Dermis blood vessel endothelial cell (primary cell): ENCODE results near the gene MAP4K4. TPM values are rescaled to one million over a fixed set of nuclear protein-coding genes. Genes with fewer than 3 reads are reported as not detected.
A peak's percentile ranks its signal among the peaks of the same experiment; 100 is the strongest.
"Not testable (repeated sequence)": the region's sequence is repeated elsewhere in the genome, so short reads cannot be mapped to it uniquely, and the experiment has no call there.

Experiments
- DNase-seq: peaks from one replicate; pipeline ENCODE4 v3.0.0; 2010
- total RNA-seq: library from RNA; depleted of rRNA; stranded (reverse); fragments of >200 nt; gene quantifications from 2 replicates; pipeline ENCODE4 v1.2.3, GENCODE V29; 2014

The MAP4K4 gene
- total RNA-seq, 1 donor from 2014 or later, result 192 TPM

GRCh38 chr2:101881131-101881530 is 183.6 kb downstream of the MAP4K4 start:
- peak; percentile 41 for DNase-seq

GRCh38 chr2:101882769-101883307 is 185.3 kb downstream of the MAP4K4 start:
- no peak for DNase-seq

- DNase-seq, result peak; percentile 70
Observed at GRCh38 chr2:101883860-101884259, 186.4 kb downstream of the MAP4K4 start.

DNA sequence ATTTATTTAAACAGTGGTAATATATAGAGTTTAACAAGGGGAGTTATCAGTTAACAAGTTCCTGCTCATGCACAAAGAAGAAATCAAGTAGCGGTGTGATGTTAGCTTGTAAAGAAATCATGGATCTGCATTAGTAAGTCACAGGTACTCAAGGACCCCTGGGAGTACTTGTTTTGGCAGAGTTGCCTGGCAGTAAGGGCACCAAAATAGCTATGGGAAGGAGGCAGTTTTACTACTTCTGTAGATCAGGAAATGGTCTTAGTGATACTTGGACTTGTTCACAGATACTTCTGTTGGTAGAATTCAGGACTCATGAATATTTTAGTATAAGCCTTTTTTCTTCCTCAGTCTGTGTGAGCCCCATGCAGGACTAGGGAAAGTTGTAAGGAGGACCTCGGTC is 186.9 kb downstream of the MAP4K4 start:
- no peak for DNase-seq

DNA sequence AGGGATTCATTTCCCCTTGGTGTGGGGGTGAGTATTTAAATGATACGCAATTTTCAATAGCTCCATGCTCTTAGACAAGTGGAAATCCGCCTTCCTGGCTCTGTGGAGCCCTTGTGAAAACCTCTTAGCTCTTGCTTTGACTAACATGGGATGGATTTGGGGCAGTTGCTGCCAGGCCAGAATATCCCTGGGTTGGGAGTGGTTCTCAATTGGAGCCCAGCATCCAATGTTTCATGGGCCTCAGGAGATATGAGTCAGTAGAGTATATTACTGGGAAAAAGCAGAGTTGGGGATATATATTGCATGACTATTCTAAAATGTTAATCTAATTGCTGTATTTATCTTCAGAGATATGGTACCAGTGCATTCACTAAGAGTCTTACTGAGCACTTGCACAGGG is 189.8 kb downstream of the MAP4K4 start:
- DNase-seq, result no peak

GRCh38 chr2:101889460-101890098 is 192.1 kb downstream of the MAP4K4 start:
- DNase-seq, result no peak

DNA sequence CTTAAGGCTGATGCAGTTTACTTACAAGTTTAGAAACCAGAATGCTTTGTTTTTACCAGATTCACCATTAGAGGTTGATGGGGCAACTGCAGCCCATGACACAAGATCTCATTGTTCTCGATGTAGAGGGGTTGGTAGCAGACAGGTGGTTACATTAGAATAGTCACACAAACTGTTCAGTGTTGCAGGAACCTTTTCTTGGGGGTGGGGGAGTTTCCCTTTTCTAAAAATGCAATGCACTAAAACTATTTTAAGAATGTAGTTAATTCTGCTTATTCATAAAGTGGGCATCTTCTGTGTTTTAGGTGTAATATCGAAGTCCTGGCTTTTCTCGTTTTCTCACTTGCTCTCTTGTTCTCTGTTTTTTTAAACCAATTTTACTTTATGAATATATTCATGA is 194.9 kb downstream of the MAP4K4 start:
- no peak for DNase-seq

DNA sequence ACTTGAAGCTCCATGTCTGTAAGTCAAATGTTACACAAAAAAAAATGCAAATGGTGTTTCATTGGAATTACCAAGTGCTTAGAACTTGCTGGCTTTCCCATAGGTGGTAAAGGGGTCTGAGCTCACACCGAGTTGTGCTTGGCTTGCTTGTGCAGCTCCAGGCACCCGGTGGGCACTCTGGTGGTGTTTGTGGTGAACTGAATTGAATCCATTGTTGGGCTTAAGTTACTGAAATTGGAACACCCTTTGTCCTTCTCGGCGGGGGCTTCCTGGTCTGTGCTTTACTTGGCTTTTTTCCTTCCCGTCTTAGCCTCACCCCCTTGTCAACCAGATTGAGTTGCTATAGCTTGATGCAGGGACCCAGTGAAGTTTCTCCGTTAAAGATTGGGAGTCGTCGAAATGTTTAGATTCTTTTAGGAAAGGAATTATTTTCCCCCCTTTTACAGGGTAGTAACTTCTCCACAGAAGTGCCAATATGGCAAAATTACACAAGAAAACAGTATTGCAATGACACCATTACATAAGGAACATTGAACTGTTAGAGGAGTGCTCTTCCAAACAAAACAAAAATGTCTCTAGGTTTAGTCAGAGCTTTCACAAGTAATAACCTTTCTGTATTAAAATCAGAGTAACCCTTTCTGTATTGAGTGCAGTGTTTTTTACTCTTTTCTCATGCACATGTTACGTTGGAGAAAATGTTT is 196.3 kb downstream of the MAP4K4 start:
- DNase-seq, result no peak

GRCh38 chr2:101895039-101895438 is 197.5 kb downstream of the MAP4K4 start:
- DNase-seq, result no peak

- no peak for DNase-seq
Observed at GRCh38 chr2:101895819-101896322, 198.4 kb downstream of the MAP4K4 start.

- no peak for DNase-seq
Observed at GRCh38 chr2:101897301-101897700, 199.8 kb downstream of the MAP4K4 start.

DNA sequence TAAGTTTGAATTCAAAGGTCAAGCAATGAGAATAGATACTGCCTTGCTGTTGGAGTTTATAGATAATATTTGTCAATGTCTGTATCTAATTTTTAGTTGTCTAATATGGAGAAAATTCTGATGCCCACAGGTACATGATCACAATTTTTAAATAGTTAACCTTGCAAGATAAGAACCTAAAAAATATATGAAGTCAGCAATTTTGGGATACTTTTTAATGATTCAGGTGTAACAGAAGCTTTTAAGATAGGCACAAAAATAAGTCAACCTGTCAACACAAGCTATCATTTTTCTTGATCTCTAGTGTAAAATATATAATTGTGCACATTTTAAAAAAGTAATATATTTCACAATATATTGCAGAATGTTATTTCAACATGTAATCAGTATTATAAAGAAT is 201.8 kb downstream of the MAP4K4 start:
- no peak for DNase-seq

GRCh38 chr2:101899871-101900270 is 202.4 kb downstream of the MAP4K4 start:
- DNase-seq, result no peak

DNA sequence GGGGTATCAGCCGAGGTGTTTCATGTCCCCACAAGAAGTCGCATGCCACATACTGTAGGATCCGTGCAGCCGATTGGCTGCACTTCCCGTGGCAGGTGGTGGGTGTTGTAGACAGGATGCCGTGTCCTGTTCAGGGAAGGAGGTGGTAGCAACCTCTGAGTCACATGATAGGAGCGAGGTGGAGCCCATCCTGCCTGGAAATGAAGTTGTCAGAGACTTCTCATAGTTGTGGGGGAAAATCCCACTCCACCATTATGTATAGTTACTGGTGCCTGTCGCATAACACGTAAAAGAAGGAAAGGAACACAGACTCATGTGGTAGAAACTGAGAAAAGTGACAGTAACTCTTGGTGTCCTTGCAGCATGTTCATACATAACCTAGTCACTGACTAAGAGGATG is 202.9 kb downstream of the MAP4K4 start:
- DNase-seq, result peak; percentile 54

DNA sequence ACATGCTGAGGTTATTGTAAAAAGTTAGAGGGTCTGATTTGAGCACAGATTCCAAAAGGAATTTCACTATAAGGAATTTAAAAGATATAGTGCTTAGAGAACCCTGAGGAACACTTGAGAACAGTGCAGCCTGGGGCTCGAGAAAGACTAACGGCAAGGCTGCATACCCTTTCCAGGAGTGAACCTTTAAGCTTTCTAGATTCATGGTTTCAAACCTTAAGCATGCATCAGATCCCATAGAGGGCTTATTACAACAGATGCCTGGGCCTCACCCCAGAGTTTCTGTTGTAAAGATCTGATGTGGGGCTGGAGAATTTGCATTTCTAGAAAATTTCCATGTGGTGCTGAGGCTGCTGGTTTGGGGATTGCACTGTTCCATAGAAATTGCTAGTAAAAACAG is 203.7 kb downstream of the MAP4K4 start:
- DNase-seq, result no peak

DNA sequence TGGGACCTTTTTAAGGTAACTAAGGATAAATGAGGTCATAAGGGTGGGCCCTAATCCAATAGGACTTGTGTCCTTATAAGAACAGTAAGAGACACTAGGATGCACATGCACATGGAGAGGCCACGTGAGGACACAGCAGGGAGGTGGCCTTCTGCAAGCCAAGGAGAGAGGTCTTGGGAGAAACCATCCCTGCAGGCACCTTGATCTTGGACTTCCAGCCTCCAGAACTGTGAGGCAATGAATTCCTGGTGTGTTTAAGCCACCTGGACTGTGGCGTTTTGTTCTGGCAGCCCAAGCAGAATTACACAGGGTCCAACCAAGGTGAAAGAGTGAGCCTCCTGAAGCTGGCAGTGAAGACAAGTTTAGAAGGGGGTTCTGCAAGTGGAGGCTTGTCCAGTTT is 204.7 kb downstream of the MAP4K4 start:
- DNase-seq, result no peak

- DNase-seq, result no peak
Observed at GRCh38 chr2:101904916-101905315, 207.4 kb downstream of the MAP4K4 start.

- no peak for DNase-seq
Observed at GRCh38 chr2:101905746-101906336, 208.3 kb downstream of the MAP4K4 start.

DNA sequence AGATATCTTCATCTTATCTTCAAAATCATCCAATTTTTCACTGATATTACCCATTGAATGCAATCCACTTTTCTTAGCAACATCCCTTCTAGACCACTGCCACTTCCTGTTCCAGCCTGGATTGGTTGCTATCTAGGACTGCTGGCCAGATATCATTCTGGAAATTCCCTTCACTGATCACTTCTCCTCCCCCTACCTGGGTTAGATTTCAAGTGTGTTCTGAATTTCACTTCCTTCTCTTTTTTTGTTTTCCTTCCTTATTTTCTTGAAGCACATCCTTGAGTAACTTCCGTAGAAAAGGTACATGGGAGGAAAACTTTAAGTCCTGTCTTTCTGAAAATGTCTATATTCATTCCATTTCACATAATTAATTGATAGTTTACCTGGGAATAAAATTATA is 212.3 kb downstream of the MAP4K4 start:
- no peak for DNase-seq

GRCh38 chr2:101912545-101912944 is 215.0 kb downstream of the MAP4K4 start:
- DNase-seq, result no peak

GRCh38 chr2:101921319-101921952 is 223.9 kb downstream of the MAP4K4 start:
- no peak for DNase-seq

DNA sequence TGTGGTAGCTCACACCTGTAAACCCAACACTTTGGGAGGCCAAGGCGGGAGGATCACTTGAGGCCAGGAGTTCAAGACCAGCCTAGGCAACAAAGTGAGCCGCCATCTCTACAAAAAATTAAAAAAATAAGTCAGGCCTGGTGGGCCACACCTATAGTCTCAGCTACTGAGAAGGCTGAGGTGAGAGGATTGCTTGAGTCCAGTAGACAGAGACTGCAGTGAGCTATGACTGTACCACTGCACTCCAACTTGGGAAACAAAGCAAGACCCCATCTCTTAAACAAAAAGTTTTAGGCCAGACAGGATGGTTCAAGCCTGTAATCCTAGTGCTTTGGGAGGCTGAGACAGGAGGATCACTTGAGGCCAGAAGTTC is 224.4 kb downstream of the MAP4K4 start:
- DNase-seq, result no peak

DNA sequence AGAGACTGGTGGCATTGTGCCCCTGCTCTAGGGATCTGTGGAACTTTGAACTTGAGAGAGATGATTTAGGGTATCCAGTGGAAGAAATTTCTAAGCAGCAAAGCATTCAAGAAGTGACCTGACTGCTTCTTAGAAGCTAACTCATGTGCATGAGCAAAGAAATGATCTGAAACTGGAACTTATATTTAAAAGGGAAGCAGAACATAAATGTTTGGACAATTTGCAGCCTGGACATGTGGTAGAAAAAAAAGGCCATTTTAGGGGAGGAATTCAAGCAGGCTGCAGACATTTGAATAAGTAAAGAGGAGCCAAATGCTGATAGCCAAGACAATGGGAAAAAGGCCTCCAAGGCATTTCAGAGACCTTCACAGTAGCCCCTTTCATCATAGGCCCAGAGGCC is 226.8 kb downstream of the MAP4K4 start:
- DNase-seq, result not testable (repeated sequence)
